Stimulated activated memory B cell treated with anti-CD40 and anti-IgM and Interleukin-4, amounts not matched to agents 10 μg/mL and 1 μg/mL and 100 μg/mL, for 72 hours (primary cell): Measurements from ENCODE around the gene SCN4A.
"Not testable (repeated sequence)": the region's sequence is repeated elsewhere in the genome, so short reads cannot be mapped to it uniquely, and the experiment has no call there.

Experiments
- ATAC-seq: fragments of 150-1000 bp; cut with Tn5 transposase; 2 replicates; pipeline ENCODE4 v1.10.0; 2021
- H3K27ac Mint-ChIP-seq: one replicate; pipeline ENCODE4 v1.8.0; 2022; ENCODE audit warnings: mild to moderate bottlenecking, mixed read lengths
- H3K27me3 Mint-ChIP-seq: one replicate; pipeline ENCODE4 v1.8.0; 2022; ENCODE audit warnings: mixed read lengths
- H3K36me3 Mint-ChIP-seq: one replicate; pipeline ENCODE4 v1.8.0; 2022; ENCODE audit warnings: mixed read lengths
- H3K4me1 Mint-ChIP-seq: one replicate; pipeline ENCODE4 v1.8.0; 2022; ENCODE audit warnings: mixed read lengths
- H3K4me3 Mint-ChIP-seq: one replicate; pipeline ENCODE4 v1.8.0; 2022; ENCODE audit warnings: mild to moderate bottlenecking, moderate library complexity, mixed read lengths
- H3K9me3 Mint-ChIP-seq: one replicate; pipeline ENCODE4 v1.8.0; 2022; ENCODE audit warnings: mixed read lengths

Gene SCN4A

DNA sequence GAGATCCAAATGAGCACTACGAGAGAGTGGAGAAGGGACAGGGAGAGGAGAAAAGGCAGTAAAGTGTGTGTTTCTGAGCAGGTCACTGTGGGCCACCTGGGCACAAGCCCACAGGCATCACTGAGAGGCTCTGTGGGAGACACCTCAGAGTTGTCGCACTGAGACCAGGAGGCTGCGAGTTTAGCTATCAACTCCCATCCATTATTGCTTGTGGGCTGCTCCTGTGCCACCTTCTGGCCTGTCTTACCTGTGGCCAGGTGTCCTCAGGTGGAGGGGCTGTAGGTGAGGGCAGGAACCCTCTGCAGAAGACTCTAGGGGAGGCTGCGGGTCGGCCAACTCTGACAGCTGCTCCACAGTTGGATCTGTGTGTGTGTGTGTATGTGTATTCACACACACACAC is 22.9 kb upstream of the SCN4A start:
- Mint-ChIP-seq H3K27ac (no peak overlapping the region), H3K4me1 (peaks cover 47% of the 10 kb centered on the region), H3K36me3 (no peaks in the 10 kb centered on the region), H3K27me3 (peaks cover 57% of the 10 kb centered on the region), H3K4me3 (no peak overlapping the region), H3K9me3 (no peaks in the 10 kb centered on the region)
- no peak for ATAC-seq

DNA sequence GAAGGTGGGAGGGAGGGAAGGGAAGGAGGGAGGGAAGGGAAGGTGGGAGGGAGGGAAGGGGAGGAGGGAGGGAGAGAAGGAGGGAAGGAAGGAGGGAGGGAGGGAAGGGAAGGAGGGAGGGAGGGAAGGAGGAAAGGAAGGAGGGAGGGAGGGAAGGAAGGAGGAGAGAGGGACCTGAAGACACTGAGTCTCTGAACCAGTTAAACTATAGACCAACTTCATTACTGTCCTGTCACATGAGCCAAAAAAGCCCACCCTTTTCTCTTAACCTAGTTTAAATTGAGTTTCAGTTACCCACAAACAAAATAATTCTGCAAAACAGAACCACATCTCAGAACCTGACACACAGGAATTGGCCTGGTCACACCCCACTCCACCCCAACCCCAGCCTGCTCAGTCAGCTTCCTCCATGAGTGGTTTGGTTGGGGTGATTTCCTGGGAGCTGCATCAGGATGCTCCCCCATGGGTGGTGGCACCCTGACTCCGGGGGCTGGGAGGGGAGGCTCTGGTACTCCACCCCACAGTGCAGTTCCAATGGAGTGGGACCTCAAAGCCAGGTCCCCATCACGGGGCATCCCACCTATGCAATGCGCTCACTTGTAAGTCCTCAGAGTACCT is 20.8 kb upstream of the SCN4A start:
- ATAC-seq = peak; percentile 39
- Mint-ChIP-seq H3K4me3 (no peak overlapping the region), H3K36me3 (no peaks in the 10 kb centered on the region), H3K9me3 (no peaks in the 10 kb centered on the region), H3K27me3 (peaks cover 46% of the 10 kb centered on the region), H3K27ac (no peak overlapping the region), H3K4me1 (peaks cover 46% of the 10 kb centered on the region)

DNA sequence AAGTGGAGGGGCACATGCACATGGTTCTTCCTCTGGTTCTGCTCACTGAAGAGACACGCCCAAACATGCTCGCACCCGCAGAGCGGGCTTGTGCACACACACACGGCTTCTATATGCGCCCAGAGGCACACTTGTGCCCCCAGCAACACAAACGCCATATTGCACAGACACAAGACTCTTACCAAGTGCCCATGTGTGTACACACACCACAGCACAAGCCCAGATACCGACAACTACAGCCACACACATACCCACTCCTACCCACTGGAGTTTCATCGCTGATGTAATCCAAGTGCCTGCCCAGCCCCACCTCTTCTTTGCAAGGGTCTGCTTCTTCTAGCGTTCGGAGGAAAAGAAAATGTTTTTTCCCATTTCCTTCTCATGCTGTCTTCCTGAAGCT is 18.9 kb upstream of the SCN4A start:
- Mint-ChIP-seq H3K9me3 (no peaks in the 10 kb centered on the region), H3K27ac (no peak overlapping the region), H3K27me3 (peaks cover 35% of the 10 kb centered on the region), H3K36me3 (no peaks in the 10 kb centered on the region), H3K4me1 (peaks cover 38% of the 10 kb centered on the region), H3K4me3 (no peak overlapping the region)
- no peak for ATAC-seq

DNA sequence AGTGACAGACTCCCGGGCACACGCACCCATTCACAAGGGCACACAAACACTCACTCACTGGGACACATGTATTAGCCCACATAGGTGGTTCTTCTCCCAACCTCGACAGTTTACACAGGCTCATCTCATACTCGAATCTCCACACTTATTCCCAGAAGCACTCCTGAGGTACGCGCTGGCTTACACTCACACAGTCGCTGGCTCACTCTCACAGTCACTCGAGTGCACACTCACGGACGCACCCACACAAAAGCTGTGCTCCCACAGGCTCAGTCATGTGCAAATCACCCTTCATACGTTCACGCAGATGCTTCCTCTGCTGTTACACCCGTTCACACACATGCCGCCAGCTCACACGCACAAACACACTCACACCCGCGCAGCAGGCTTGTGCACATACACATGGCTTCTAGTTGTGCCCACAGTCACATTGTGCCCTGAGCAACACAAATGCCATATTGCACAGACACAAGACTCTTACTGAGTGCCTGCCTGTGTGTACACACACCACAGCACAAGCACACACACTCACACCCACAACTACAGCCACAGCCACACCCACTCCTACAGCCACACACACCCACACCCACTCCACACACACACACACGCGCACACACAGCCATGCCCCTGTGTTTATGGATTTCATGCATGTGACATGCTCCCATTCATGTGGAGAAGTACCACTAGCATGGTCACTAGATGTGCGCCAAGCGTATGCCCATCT is 17.1 kb upstream of the SCN4A start:
- Mint-ChIP-seq H3K36me3 (no peaks in the 10 kb centered on the region), H3K4me3 (no peak overlapping the region), H3K9me3 (no peaks in the 10 kb centered on the region), H3K27ac (no peak overlapping the region), H3K27me3 (peaks cover 35% of the 10 kb centered on the region), H3K4me1 (peaks cover 50% of the 10 kb centered on the region)
- no peak for ATAC-seq

DNA sequence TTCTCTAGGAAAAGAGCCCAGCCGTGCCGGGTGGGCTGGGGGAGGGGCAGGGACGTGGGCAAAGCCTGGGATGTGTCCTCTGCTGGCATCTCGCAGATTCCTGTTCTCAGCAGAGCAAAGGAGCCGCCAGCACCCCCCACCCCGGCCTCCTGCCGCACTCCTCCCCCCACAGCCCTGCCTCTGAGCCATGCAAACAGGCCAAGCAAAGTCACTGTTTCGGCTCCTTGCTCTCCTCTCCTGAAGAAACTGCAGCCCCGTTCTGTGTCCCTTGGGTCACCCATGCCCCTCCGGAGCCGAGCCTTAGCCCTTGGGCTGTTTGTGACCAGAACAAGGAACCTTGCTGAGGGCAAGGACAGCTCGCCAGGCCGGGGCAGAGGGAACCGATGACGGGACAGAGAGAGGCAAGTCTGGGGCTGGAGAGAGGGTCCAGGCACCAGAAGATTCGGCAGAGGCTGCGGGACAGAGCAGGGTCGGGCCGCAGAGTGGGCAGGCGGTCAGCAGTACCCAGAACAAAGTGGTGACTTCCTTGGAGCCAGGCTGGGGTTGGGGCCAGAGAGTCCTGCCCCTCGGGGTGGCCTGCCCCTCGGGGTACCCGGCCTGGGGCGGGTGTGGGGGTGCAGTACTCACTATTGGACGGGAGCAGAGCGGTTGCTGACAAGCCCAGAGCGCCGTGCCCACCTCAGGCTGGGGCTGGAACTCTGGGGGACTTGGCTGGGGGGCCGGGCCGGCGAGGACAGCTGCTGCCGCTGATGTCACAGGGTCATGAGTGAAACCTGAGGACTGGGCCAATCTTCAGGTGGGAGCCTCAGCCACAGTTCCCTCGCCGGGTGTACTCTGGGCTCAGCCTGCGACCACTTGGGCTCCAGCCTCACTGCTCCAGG is 16.3 kb upstream of the SCN4A start:
- no peak for ATAC-seq
- peaks cover 35% of the 10 kb centered on the region for H3K27me3 Mint-ChIP-seq
- H3K4me1 Mint-ChIP-seq = peaks cover 52% of the 10 kb centered on the region
- H3K9me3 Mint-ChIP-seq = no peaks in the 10 kb centered on the region
- H3K4me3 Mint-ChIP-seq = no peak overlapping the region
- no peaks in the 10 kb centered on the region for H3K36me3 Mint-ChIP-seq
- peak overlapping the region; percentile 46 for H3K27ac Mint-ChIP-seq

DNA sequence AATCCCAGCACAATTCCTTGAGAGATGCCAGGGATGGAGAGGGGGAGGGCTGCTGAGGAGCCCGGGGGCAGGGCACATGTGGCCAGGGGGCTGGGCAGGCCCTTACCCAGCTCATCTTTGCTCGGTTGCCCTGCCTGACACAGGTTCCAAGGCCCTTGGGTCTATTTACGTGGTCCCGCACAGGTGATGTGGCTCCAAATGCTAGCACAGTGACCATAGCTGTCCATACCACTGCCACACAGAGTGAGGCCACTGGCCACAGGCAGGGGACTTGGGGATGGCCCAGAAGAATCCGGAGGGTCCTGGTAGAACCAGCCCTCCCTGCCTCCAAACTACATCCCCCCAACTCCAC is 15.4 kb upstream of the SCN4A start:
- peaks cover 35% of the 10 kb centered on the region for H3K27me3 Mint-ChIP-seq
- no peak overlapping the region for H3K4me3 Mint-ChIP-seq
- peaks cover under 1% of the 10 kb centered on the region for H3K36me3 Mint-ChIP-seq
- H3K9me3 Mint-ChIP-seq = no peaks in the 10 kb centered on the region
- no peak for ATAC-seq
- no peak overlapping the region for H3K27ac Mint-ChIP-seq
- H3K4me1 Mint-ChIP-seq = peaks cover 46% of the 10 kb centered on the region

DNA sequence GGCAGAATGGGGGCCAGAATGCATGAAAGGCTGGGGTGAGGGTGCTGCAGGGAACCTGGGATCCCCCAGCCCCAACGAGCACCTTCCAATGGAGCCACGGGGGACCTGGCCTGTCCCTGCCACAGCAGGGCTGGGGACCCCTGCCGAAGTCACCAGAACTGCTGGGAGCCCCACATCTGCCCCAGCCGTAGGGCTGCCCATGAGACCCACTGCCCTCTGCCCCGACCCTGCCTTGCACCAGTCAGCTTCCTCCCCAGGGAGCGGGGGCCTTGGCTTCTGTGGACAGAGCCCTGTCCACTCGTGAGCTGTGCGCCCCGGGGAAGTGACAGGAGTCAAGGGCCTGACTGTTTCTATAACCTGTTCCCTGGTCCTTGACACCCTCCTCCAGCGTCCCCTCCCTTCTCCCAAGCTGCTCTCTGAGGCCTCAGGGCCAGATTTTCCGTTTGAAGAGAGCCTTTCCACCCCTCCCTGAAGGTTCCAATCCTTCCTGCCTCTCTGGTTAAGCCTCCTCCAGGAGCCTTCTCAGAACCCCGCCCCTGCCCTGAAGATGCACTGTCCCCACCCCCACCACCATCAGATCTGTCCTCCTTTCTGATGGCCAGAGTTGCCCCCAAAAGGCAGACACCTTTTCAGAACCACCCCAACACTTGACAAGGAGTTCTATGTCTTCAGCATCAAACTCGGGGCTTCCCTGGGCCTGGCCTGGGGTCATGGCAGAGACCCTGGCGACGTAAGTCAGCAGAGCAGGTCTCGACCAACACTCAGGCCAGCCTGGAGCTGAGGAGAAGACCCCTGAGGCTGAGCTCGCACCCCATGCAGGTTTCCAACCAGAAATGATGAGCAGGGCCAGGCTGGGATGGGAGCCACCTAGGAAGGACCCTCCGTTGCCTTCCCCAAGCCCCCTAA is 14.8 kb upstream of the SCN4A start:
- Mint-ChIP-seq H3K9me3 (peaks cover 5% of the 10 kb centered on the region), H3K27ac (peak overlapping the region; percentile 13), H3K4me3 (no peak overlapping the region), H3K27me3 (peaks cover 29% of the 10 kb centered on the region), H3K36me3 (peaks cover 6% of the 10 kb centered on the region), H3K4me1 (peaks cover 41% of the 10 kb centered on the region)
- no peak for ATAC-seq

DNA sequence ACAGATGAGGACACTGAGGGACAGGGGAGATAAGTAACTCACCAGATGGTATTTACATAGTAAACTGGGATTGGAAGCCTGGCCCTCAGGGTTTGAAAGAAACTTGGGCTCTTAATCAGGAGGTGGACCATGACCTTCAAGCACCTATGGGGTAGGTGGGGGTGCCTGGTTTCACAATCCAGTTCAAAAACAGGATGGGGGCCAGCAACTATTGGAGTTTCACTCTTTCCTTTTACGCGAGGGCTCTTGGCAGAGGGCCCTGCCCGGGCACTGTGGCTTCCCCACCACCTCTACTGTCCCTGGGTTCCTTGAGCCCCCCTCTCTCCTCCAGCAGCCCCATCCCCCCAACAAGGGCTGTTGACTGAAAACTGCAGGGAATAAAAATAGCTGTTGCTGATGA is 14.1 kb upstream of the SCN4A start:
- H3K27me3 Mint-ChIP-seq = peaks cover 23% of the 10 kb centered on the region
- H3K36me3 Mint-ChIP-seq = peaks cover 6% of the 10 kb centered on the region
- ATAC-seq = no peak
- H3K4me3 Mint-ChIP-seq = no peak overlapping the region
- no peak overlapping the region for H3K27ac Mint-ChIP-seq
- peaks cover 8% of the 10 kb centered on the region for H3K9me3 Mint-ChIP-seq
- H3K4me1 Mint-ChIP-seq = peaks cover 37% of the 10 kb centered on the region

DNA sequence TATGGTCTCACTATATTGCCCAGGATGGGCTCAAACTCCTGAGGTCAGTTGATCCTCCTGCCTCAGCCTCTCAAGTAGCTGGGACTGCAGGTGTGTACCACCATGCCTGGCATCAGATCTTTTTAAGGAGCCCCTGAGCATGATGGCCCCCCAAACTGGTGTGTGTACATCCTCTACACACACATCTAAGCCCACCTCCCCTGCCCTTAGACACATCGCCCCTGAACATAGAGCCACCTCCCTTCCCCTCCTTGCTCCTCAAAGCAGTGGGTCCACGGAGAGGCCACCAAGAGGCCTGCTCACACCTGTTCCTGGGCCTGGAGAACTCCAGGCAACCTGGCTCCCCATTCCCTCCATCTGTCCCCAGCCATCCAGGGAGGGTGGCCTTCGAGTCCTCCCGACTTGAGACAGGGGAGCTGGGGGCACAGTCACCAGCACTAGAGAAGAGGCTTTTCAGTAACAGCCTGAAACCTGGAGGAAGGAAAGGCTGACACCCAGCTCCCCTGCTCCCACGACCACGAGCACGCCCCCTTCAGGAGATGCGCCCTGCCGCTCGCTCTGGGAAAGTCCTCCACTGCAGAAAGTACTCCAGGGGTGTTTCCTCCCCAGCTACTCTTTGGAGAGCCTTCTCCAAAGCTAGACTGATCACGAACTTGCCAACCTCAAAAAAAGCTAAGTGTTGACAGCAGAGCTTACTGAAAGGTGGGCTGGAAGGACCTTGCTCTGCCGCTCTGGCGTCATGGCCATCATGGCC is 12.8 kb upstream of the SCN4A start:
- Mint-ChIP-seq H3K27me3 (peaks cover 10% of the 10 kb centered on the region), H3K27ac (no peak overlapping the region), H3K4me1 (peaks cover 25% of the 10 kb centered on the region), H3K4me3 (no peak overlapping the region), H3K9me3 (peaks cover 8% of the 10 kb centered on the region), H3K36me3 (peaks cover 6% of the 10 kb centered on the region)
- ATAC-seq = no peak

DNA sequence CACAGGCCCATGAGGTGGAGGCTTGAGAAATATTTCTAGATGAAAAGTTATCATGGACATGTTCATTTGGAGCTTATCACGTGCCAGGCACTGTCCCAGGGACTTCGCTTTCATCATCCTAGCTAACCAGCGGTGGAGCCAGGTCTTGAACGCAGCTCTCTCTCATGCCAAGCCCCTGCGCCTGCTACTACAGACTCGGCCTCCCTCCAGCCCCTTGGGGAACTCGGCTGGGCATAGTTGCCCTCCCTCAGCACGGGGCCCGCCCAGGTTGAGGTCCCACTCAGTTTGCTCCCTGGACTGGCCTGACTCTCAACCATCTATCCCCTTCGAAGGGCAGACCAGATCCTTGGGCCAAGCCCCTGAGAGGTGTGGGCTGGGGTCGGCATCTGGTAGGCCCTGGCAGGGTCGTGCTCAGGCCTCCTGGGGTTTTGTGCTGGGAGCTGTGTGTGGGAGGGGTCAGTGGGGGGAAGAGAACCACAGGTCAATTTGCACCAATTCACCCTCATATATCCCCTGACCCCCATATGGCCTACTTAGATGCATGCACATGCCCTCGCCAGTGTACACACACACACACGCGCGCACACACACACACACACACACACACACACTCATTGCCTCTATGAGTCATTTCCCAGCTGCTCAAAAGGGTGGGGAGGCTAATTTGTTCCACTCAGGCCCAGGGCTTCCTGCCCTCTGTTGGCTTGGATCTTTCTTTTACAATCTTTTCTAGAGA is 12.1 kb upstream of the SCN4A start:
- Mint-ChIP-seq H3K27me3 (peaks cover 3% of the 10 kb centered on the region), H3K36me3 (peaks cover 6% of the 10 kb centered on the region), H3K27ac (no peak overlapping the region), H3K4me3 (no peak overlapping the region), H3K4me1 (peaks cover 17% of the 10 kb centered on the region), H3K9me3 (peaks cover 8% of the 10 kb centered on the region)
- peak; percentile 47 for ATAC-seq

DNA sequence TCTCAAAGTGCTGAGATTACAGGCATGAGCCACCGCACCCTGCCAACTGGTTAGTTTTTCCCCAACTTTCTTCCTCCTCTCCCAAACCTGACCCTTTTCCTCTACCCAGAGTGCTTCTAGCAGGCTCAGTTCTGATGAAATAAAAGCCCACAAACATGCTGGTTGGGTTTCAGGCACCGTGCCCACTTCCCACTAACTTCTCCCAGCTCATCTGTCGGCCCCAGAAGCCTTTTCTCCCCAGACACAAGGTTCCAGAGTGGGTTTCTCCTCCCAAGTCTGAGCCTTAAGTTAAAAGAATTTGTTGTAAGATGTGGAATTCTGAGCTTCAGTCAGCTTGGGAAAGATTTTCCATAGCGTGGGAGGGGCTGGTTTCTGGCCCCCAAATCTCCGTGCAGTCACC is 11.5 kb upstream of the SCN4A start:
- no peak overlapping the region for H3K27ac Mint-ChIP-seq
- peaks cover 14% of the 10 kb centered on the region for H3K4me1 Mint-ChIP-seq
- peaks cover 8% of the 10 kb centered on the region for H3K9me3 Mint-ChIP-seq
- peaks cover 6% of the 10 kb centered on the region for H3K36me3 Mint-ChIP-seq
- no peaks in the 10 kb centered on the region for H3K27me3 Mint-ChIP-seq
- no peak for ATAC-seq
- H3K4me3 Mint-ChIP-seq = no peak overlapping the region

DNA sequence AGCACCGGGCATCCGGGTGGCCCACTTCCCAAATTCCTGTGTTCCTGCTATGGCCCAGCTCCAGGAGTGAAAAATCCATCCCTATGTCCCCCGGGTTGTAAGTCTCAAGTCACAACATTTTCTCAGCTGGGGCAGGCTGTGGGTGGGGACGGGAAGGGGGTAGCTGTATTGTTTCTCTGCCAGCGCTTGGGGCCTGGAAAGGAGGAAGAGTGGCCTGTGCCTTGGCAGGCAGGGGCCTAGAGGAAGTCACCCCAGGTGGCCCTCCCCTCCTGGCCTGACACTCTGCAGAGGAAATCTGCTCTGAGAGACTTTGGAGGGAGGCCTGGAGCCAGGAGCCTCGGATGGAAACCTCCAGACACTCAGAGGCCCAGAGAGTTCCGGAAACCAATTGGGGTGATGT is 10.6 kb upstream of the SCN4A start:
- peaks cover 8% of the 10 kb centered on the region for H3K9me3 Mint-ChIP-seq
- peaks cover 14% of the 10 kb centered on the region for H3K4me1 Mint-ChIP-seq
- H3K4me3 Mint-ChIP-seq = no peak overlapping the region
- ATAC-seq = no peak
- H3K27ac Mint-ChIP-seq = no peak overlapping the region
- H3K36me3 Mint-ChIP-seq = peaks cover 6% of the 10 kb centered on the region
- H3K27me3 Mint-ChIP-seq = no peaks in the 10 kb centered on the region

DNA sequence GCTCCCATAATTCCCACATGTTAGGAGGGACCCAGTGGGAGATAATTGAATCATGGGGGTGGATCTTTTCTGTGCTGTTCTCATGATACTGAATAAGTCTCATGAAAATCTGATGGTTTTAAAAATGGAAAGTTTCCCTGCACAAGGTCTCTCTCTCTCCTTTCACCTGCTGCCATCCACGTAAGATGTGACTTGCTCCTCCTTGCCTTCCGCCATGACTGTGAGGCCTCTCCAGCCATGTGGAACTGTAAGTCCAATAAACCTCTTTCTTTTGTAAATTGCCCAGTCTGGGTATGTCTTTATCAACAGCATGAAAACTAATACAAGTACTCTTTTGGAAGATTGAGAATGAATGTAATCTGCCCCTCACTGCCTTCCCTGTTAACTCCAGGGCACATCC is 9.9 kb upstream of the SCN4A start:
- H3K27ac Mint-ChIP-seq, H3K9me3 Mint-ChIP-seq, ATAC-seq, H3K36me3 Mint-ChIP-seq, H3K4me3 Mint-ChIP-seq, H3K27me3 Mint-ChIP-seq: not testable (repeated sequence)
- peaks cover 14% of the 10 kb centered on the region for H3K4me1 Mint-ChIP-seq
